Heart left ventricle (tissue), 16 donors: ENCODE data around the gene RHBDL3. TPM values are rescaled to one million over a fixed set of nuclear protein-coding genes. Genes with fewer than 3 reads are reported as not detected.

Source experiments
- ATAC-seq, 4 donors: fragments of 200-7000 bp; cut with Tn5 transposase; one replicate each; pipeline ENCODE4 v1.9.1; 2020 to 2022; ENCODE audit warnings: moderate library complexity in 4 of 4, mild to moderate bottlenecking in 3 of 4, moderate number of reproducible peaks in 1 of 4
- DNase-seq, 5 donors: peaks; one replicate each; pipeline ENCODE4 v3.0.0-alpha.2; 2020
- H3K27ac ChIP-seq, 12 donors: fragments of 200-600 bp; sonication (generic) in 4 of 12; one replicate each; pipeline versions ENCODE4 v1.5.0 to v1.8.0; 2016 to 2022; ENCODE audit warnings: mild to moderate bottlenecking in 2 of 12
- H3K27me3 ChIP-seq, 9 donors: fragments of 200-600 bp; sonication (generic) in 2 of 9; one replicate each; pipeline versions ENCODE4 v1.5.1 to v1.8.0; 2016 to 2022; ENCODE audit warnings: mild to moderate bottlenecking in 3 of 9
- H3K36me3 ChIP-seq, 9 donors: fragments of 200-600 bp; sonication (generic) in 2 of 9; one replicate each; pipeline versions ENCODE4 v1.5.0 to v1.8.0; 2018 to 2022; ENCODE audit warnings: mild to moderate bottlenecking in 2 of 9
- H3K4me1 ChIP-seq, 12 donors: fragments of 200-600 bp; sonication (generic) in 4 of 12; one replicate each; pipeline versions ENCODE4 v1.5.0 to v1.8.0; 2016 to 2022; ENCODE audit warnings: mild to moderate bottlenecking in 3 of 12
- H3K4me3 ChIP-seq, 12 donors: fragments of 200-600 bp; sonication (generic) in 4 of 12; one replicate each; pipeline versions ENCODE4 v1.5.0 to v1.8.0; 2017 to 2022; ENCODE audit warnings: mild to moderate bottlenecking in 9 of 12, moderate library complexity in 4 of 12
- H3K9me3 ChIP-seq, 12 donors: fragments of 200-600 bp; sonication (generic) in 4 of 12; one replicate each; pipeline versions ENCODE4 v1.5.0 to v1.8.0; 2016 to 2022; ENCODE audit warnings: mild to moderate bottlenecking in 1 of 12
- CTCF ChIP-seq, 12 donors: fragments of 200-600 bp; sonication (generic) in 4 of 12; IDR thresholded peaks; one replicate each; pipeline versions ENCODE4 v1.5.0 to v1.8.0; 2018 to 2022; ENCODE audit warnings: antibody characterized with exemption in 12 of 12, mild to moderate bottlenecking in 5 of 12
- POLR2A ChIP-seq, 2 donors: fragments of 450-650 bp; IDR thresholded peaks; one replicate each; pipeline ENCODE4 v1.6.1; 2017; ENCODE audit warnings: antibody characterized with exemption in 2 of 2, mild to moderate bottlenecking in 2 of 2, moderate library complexity in 2 of 2
- whole genome bisulfite sequencing, 4 donors: extraction: QIAGEN DNeasy Blood & Tissue Kit in 2 of 4; methylation state at CpG; one replicate each; pipeline versions ENCODE4 v1.1.5 to v1.1.7; 2013 to 2018; 5-methylcytosine and 5-hydroxymethylcytosine counted together
- intact Hi-C, 10 donors: fragments of 100-400 bp; cut with DNase I; formaldehyde crosslinking; loops; one replicate each; pipeline versions ENCODE4 v1.11.1 to v1.14.2; 2022
- polyA plus RNA-seq, 2 donors: library from polyadenylated mRNA; stranded (reverse); fragments of 200-250 nt; gene quantifications; one replicate each; pipeline ENCODE4 v1.2.3, GENCODE V29; 2013
- total RNA-seq, 9 donors: library from RNA; depleted of rRNA in 2 of 9; stranded (reverse); fragments of >200 nt in 2 of 9; fragmentation: NEBNext Ultra II Directional in 3 of 9; extraction: Animal tissue kit (Norgen Biotek cat#: 25700) in 3 of 9; gene quantifications; one replicate each; pipeline versions ENCODE4 v1.1.0 to v1.2.4, GENCODE V29; 2016 to 2023
- donor health status: ischemic (EF 13 %, LVEDD 7.1; RV severe dilation, severe dysfunction).
- donor health status: healthy with polysubstance abuse.
- donor health status: DM: no; HTN: yes; CAD: no.
- donor health status: DM: no; HTN: no; CAD: no.
- donor health status: ischemic (EF 25% LVEDD 6.9; RV normal size, moderate dysfunction).
- donor health status: ischemic (EF 25% LVEDD 5.7; RV mildly dilated, moderate dysfunction).
- donor health status: healthy.
- donor health status: DM: yes; HTN: yes; CAD: no.
- donor health status: ischemic (EF 35%, LVEDD 5.7; RV mildly dilated, moderate dysfunction).
- donor health status: nonischemic (EF 11% LVEDD 7.7; RV severe dilation, severe dysfunction).
- donor health status: DM: yes; HTN: yes; CAD: no.
- donor health status: PGD.
- donor health status: ischemic (EF 29% LVEDD 5.4; RV normal size, mild dysfunction).
- donor health status: nonischemic (EF 23%, LVEDD 6.1; RV moderate dilation, normal function).

Gene RHBDL3
- total and polyA plus RNA-seq, 11 donors = 0.05 to 4.8 (median 0.36) TPM

DNA sequence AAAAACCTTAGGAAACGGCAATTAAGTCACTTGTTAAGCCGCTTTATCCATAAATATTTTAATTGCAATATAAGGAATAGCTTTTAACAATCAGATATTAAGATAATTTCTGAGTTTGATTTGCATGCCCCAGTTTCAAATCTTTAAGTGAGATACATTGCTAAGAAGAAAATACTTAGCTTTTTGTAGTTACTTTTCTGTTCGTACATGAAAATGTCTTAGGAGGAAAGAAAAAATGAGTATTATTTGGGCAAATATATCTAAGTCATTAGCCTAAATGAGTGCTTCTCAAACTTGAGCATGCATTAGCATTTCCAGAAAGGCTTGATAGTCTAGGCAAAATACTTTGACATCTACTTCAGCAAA, 90.7 kb downstream of the RHBDL3 start:
- Histone ChIP-seq H3K27ac (peak overlapping the region in 2 of 12 donors; percentile 5 to 42), H3K27me3 (no peaks in the 10 kb centered on the region), H3K36me3 (peaks cover 0 to 96% (median 90%) of the 10 kb centered on the region in 9 donors), H3K9me3 (no peaks in the 10 kb centered on the region), H3K4me1 (peaks cover 7 to 68% (median 56%) of the 10 kb centered on the region in 12 donors), H3K4me3 (no peak overlapping the region)
- intact Hi-C loops = no loop called here
- ATAC-seq = no peak
- no peak for DNase-seq
- TF ChIP-seq POLR2A (IDR thresholded peaks at IDR 0.05) (no peak), CTCF (IDR thresholded peaks at IDR 0.05) (no peak)
- WGBS, 4 donors = 80 to 89% (median 85%) methylated on average over 3 of the region's 3 CpGs

DNA sequence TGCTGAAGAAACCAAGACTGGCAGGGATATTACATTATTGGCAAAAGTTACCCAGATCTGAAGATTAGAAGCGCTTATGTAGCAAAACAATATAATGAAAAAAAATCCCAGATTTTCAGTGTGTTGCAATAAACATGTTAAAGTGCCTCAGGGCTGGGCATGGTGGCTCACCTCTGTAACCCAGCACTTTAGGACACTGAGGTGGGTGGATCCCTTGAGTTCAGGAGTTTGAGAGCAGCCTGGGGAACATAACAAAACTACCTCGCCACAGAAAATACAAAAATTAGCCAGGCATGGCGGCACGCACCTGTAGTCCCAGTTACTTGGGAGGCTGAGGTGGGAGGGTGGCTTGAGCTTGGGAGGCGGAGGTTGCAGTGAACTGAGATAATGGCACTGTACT, 91.1 kb downstream of the RHBDL3 start:
- no peaks in the 10 kb centered on the region for H3K9me3 ChIP-seq
- no peak for TF ChIP-seq POLR2A (IDR thresholded peaks at IDR 0.05)
- no peak for TF ChIP-seq CTCF (IDR thresholded peaks at IDR 0.05)
- peaks cover 0 to 98% (median 92%) of the 10 kb centered on the region in 9 donors for H3K36me3 ChIP-seq
- no peak overlapping the region for H3K4me3 ChIP-seq
- no peak overlapping the region for H3K27ac ChIP-seq
- WGBS, 4 donors = 92 to 96% (median 94%) methylated on average over 5 of the region's 5 CpGs
- intact Hi-C loops = no loop called here
- DNase-seq = no peak
- no peak for ATAC-seq
- no peaks in the 10 kb centered on the region for H3K27me3 ChIP-seq
- H3K4me1 ChIP-seq = peaks cover 7 to 65% (median 53%) of the 10 kb centered on the region in 12 donors

DNA sequence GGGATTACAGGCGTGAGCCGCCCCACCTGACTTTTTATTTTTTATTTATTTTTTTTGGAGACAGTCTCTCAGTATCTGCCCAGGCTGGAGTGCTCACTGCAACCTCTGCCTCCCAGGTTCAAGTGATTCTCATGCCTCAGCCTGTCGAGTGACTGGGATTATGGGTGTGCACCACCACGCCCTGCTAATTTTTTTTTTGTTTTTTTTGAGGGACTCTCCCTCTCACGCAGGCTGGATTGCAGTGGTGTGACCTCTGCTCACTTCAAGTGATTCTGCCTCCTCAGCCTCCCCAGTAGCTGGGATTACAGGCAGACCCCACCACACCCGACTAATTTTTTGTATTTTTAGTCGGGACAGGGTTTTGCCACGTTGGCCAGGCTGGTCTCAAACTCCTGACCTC, 92.0 kb downstream of the RHBDL3 start:
- TF ChIP-seq CTCF (IDR thresholded peaks at IDR 0.05) = no peak
- TF ChIP-seq POLR2A (IDR thresholded peaks at IDR 0.05) = no peak
- no peak overlapping the region for H3K4me3 ChIP-seq
- 79 to 87% (median 83%) methylated on average over 8 of the region's 8 CpGs for WGBS, 4 donors
- H3K36me3 ChIP-seq = peaks cover 0 to 98% (median 92%) of the 10 kb centered on the region in 9 donors
- intact Hi-C loops = no loop called here
- no peaks in the 10 kb centered on the region for H3K9me3 ChIP-seq
- H3K27me3 ChIP-seq = no peaks in the 10 kb centered on the region
- no peak overlapping the region for H3K27ac ChIP-seq
- no peak for ATAC-seq
- no peak for DNase-seq
- H3K4me1 ChIP-seq = peaks cover 7 to 56% (median 45%) of the 10 kb centered on the region in 12 donors

- Histone ChIP-seq H3K27ac (no peak overlapping the region), H3K4me1 (peaks cover 0 to 20% (median 12%) of the 10 kb centered on the region in 12 donors), H3K4me3 (no peak overlapping the region), H3K9me3 (no peaks in the 10 kb centered on the region), H3K36me3 (peaks cover 0 to 100% (median 94%) of the 10 kb centered on the region in 9 donors), H3K27me3 (no peaks in the 10 kb centered on the region)
- WGBS, 4 donors = 94 to 98% (median 95%) methylated on average over 1 of the region's 1 CpG
- DNase-seq = no peak
- intact Hi-C loops = loop anchor here in 1 of 10 donors (10.0 kb wide), 1 partner anchor 94 kb away; no protein-coding TSS in a partner anchor
- no peak for ATAC-seq
- no peak for TF ChIP-seq POLR2A (IDR thresholded peaks at IDR 0.05)
- no peak for TF ChIP-seq CTCF (IDR thresholded peaks at IDR 0.05)
These were observed 95.6 kb downstream of the RHBDL3 start for GRCh38 chr17:32361270-32361669.
